CD14-positive monocyte (primary cell): Measurements from ENCODE around the gene C1orf146. TPM values are rescaled to one million over a fixed set of nuclear protein-coding genes. Genes with fewer than 3 reads are reported as not detected.

Experiments
- DNase-seq, 3 donors: peaks; one replicate each; pipeline ENCODE4 v3.0.0-alpha.2; 2011 to 2022
- H2AFZ ChIP-seq: 2 replicates; pipeline ENCODE4 v1.6.0; 2012; ENCODE audit warnings: mild to moderate bottlenecking, low read depth, low read length, inconsistent platforms; ENCODE audit not compliant: insufficient read depth, poor library complexity, severe bottlenecking
- H3K27ac ChIP-seq, 2 donors: 1 replicate in 1 of 2; 2 replicates in 1 of 2; pipeline ENCODE4 v1.5.1; 2012 to 2013; ENCODE audit warnings: low read length in 2 of 2, control low read depth in 1 of 2, inconsistent platforms in 1 of 2, low read depth in 1 of 2, mild to moderate bottlenecking in 1 of 2
- H3K27me3 ChIP-seq, 2 donors: one replicate each; pipeline versions ENCODE4 v1.6.0 to v1.6.1; 2011 to 2013; ENCODE audit warnings: low read length in 2 of 2; ENCODE audit not compliant: control insufficient read depth in 2 of 2, insufficient read depth in 2 of 2
- H3K36me3 ChIP-seq, 2 donors: replicated peaks in 1 of 2; 1 replicate in 1 of 2; 2 replicates in 1 of 2; pipeline versions ENCODE4 v1.5.1 to v1.6.1; 2012 to 2013; ENCODE audit warnings: low read length in 2 of 2, control low read depth in 1 of 2, inconsistent platforms in 1 of 2, mild to moderate bottlenecking in 1 of 2; ENCODE audit not compliant: insufficient read depth in 2 of 2, control insufficient read depth in 1 of 2
- H3K4me1 ChIP-seq, 2 donors: 1 replicate in 1 of 2; 2 replicates in 1 of 2; pipeline versions ENCODE4 v1.5.1 to v1.6.1; 2012 to 2013; ENCODE audit warnings: low read length in 2 of 2, control low read depth in 1 of 2, inconsistent platforms in 1 of 2, mild to moderate bottlenecking in 1 of 2, moderate library complexity in 1 of 2; ENCODE audit not compliant: insufficient read depth in 2 of 2, control insufficient read depth in 1 of 2
- H3K4me2 ChIP-seq: replicated peaks from 2 replicates; pipeline ENCODE3; 2012; ENCODE audit warnings: low read length, moderate library complexity, mild to moderate bottlenecking; ENCODE audit not compliant: poor library complexity, severe bottlenecking; ENCODE audit errors: extremely low read depth
- H3K4me3 ChIP-seq, 3 experiments: fragments of 200-600 bp in 1 of 3; sonication (generic) in 1 of 3; replicated peaks in 1 of 3; 1 replicate in 2 of 3; 2 replicates in 1 of 3; pipeline ENCODE4 v1.5.1; 2011 to 2013; ENCODE audit warnings: low read length in 3 of 3, mild to moderate bottlenecking in 3 of 3, control low read depth in 2 of 3, low read depth in 2 of 3, inconsistent platforms in 1 of 3, moderate library complexity in 1 of 3
- H3K79me2 ChIP-seq: 2 replicates; pipeline ENCODE4 v1.6.0; 2012; ENCODE audit warnings: mild to moderate bottlenecking, control low read depth, inconsistent platforms, low read length, moderate library complexity; ENCODE audit not compliant: insufficient read depth
- H3K9ac ChIP-seq: 2 replicates; pipeline ENCODE4 v1.6.0; 2017; ENCODE audit warnings: low read length, mild to moderate bottlenecking; ENCODE audit not compliant: insufficient read depth, poor library complexity, severe bottlenecking
- H3K9me3 ChIP-seq, 2 donors: replicated peaks in 1 of 2; 1 replicate in 1 of 2; 2 replicates in 1 of 2; pipeline versions ENCODE4 v1.5.1 to v1.6.1; 2012 to 2013; ENCODE audit warnings: low read length in 2 of 2, control low read depth in 1 of 2; ENCODE audit not compliant: control insufficient read depth in 1 of 2, insufficient read depth in 1 of 2
- H4K20me1 ChIP-seq: 2 replicates; pipeline ENCODE4 v1.6.0; 2012; ENCODE audit warnings: mild to moderate bottlenecking, low read length, control low read depth, moderate library complexity; ENCODE audit not compliant: insufficient read depth
- H3K27ac Mint-ChIP-seq, 7 donors: one replicate each; pipeline ENCODE4 v1.8.0; 2020; ENCODE audit warnings: mild to moderate bottlenecking in 7 of 7, mixed read lengths in 7 of 7, moderate library complexity in 6 of 7, inconsistent platforms in 2 of 7
- H3K27me3 Mint-ChIP-seq, 3 donors: one replicate each; pipeline ENCODE4 v1.8.0; 2021 to 2022; ENCODE audit warnings: low read depth in 3 of 3, mild to moderate bottlenecking in 3 of 3, mixed read lengths in 3 of 3, moderate library complexity in 3 of 3, inconsistent platforms in 1 of 3
- H3K36me3 Mint-ChIP-seq, 2 donors: one replicate each; pipeline ENCODE4 v1.8.0; 2020; ENCODE audit warnings: mixed read lengths in 2 of 2, inconsistent platforms in 1 of 2, mild to moderate bottlenecking in 1 of 2
- H3K4me1 Mint-ChIP-seq: one replicate; pipeline ENCODE4 v1.8.0; 2020; ENCODE audit warnings: mild to moderate bottlenecking, mixed read lengths
- H3K4me3 Mint-ChIP-seq, 2 donors: one replicate each; pipeline ENCODE4 v1.8.0; 2020; ENCODE audit warnings: mild to moderate bottlenecking in 2 of 2, mixed read lengths in 2 of 2, moderate library complexity in 1 of 2
- H3K9me3 Mint-ChIP-seq, 7 donors: one replicate each; pipeline ENCODE4 v1.8.0; 2020 to 2022; ENCODE audit warnings: mixed read lengths in 7 of 7, mild to moderate bottlenecking in 6 of 7, moderate library complexity in 6 of 7, inconsistent platforms in 2 of 7
- WGBS: methylation state at CpG from one replicate; pipeline ENCODE4 v1.1.5; 2013; ENCODE audit warnings: missing lambda C conversion rate; ENCODE audit not compliant: insufficient coverage; 5-methylcytosine and 5-hydroxymethylcytosine counted together
- intact Hi-C, 2 donors: fragments of 100-400 bp; cut with micrococcal nuclease; formaldehyde crosslinking; loops; one replicate each; pipeline versions ENCODE4 v1.15.0 to v1.15.1; 2023
- polyA plus RNA-seq, 3 donors: library from polyadenylated mRNA; depleted of rRNA in 1 of 3; unstranded in 2 of 3; stranded (reverse) in 1 of 3; fragments of 300-500 nt in 2 of 3; fragments of >200 nt in 1 of 3; fragmentation: Illumina TruSeq in 2 of 3; gene quantifications; 1 replicate in 2 of 3; 2 replicates in 1 of 3; pipeline ENCODE4 v1.2.3, GENCODE V29; 2012 to 2021
- TF ChIP-seq, protein P1 (sequence below): fragments of 200-600 bp; IDR thresholded peaks from one replicate; pipeline ENCODE4 v1.8.0; 2022; ENCODE audit warnings: antibody characterized with exemption, mild to moderate bottlenecking

The C1orf146 gene
- polyA plus RNA-seq, 3 donors = not detected

DNA sequence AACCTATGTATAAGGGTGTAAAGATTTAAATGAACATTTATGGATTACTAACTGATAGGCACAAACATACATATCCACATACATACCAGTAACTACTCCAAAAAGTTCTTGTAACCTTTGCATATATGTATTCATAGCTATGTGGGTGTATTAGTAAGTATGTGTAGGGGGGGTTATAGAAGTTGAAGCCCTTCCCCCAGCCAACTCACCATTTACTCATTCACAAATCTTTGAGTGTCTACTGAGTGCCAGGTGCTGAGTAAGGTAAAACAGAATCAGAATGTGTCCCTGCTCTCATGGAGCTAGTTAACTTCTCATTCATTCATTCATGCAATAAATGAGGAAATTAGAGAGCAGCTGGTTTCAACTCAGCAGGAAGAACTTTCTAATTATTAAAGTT is 1.3 kb downstream of the C1orf146 start:
- Histone ChIP-seq H3K79me2 (no peaks in the 10 kb centered on the region), H3K27ac (no peak overlapping the region), H3K4me2 (no peak overlapping the region), H3K9ac (no peak overlapping the region), H2AFZ (no peak overlapping the region), H3K4me3 (no peak overlapping the region), H3K4me1 (no peaks in the 10 kb centered on the region), H3K36me3 (no peaks in the 10 kb centered on the region), H3K9me3 (peaks cover 0 to 9% of the 10 kb centered on the region in 2 donors), H4K20me1 (no peaks in the 10 kb centered on the region), H3K27me3 (no peaks in the 10 kb centered on the region)
- intact Hi-C loops = no loop called here
- TF ChIP-seq, protein P1, sequence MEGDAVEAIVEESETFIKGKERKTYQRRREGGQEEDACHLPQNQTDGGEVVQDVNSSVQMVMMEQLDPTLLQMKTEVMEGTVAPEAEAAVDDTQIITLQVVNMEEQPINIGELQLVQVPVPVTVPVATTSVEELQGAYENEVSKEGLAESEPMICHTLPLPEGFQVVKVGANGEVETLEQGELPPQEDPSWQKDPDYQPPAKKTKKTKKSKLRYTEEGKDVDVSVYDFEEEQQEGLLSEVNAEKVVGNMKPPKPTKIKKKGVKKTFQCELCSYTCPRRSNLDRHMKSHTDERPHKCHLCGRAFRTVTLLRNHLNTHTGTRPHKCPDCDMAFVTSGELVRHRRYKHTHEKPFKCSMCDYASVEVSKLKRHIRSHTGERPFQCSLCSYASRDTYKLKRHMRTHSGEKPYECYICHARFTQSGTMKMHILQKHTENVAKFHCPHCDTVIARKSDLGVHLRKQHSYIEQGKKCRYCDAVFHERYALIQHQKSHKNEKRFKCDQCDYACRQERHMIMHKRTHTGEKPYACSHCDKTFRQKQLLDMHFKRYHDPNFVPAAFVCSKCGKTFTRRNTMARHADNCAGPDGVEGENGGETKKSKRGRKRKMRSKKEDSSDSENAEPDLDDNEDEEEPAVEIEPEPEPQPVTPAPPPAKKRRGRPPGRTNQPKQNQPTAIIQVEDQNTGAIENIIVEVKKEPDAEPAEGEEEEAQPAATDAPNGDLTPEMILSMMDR = no peak
- Mint-ChIP-seq H3K4me1 (no peaks in the 10 kb centered on the region), H3K27me3 (peaks cover 0 to 2% (median 0%) of the 10 kb centered on the region in 3 donors), H3K27ac (no peak overlapping the region), H3K4me3 (no peak overlapping the region), H3K36me3 (no peaks in the 10 kb centered on the region), H3K9me3 (peaks cover 2 to 16% (median 4%) of the 10 kb centered on the region in 7 donors)
- DNase-seq = no peak

DNA sequence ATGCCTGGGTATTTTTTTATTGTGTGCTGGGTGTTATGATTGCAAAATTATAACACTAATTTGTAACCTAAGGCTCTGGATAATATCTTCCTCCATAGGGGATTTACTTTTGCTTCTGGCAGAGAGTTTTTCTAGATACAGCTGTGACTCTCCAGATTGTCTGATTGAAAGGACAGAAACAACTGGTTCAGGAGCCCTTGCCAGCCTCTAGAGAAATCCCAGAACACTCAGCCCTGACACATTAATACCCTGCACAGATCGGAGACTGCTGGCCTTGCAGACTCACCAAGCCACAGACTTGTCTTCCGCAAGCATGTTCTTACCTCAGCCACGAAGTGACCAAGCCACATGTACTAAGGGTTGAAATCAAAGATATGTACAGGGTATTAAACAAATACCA is 10.7 kb downstream of the C1orf146 start:
- Histone ChIP-seq H3K4me1 (no peaks in the 10 kb centered on the region), H3K36me3 (no peaks in the 10 kb centered on the region), H4K20me1 (no peaks in the 10 kb centered on the region), H3K4me2 (no peak overlapping the region), H3K79me2 (no peaks in the 10 kb centered on the region), H3K27me3 (no peaks in the 10 kb centered on the region), H2AFZ (no peak overlapping the region), H3K27ac (no peak overlapping the region), H3K4me3 (no peak overlapping the region), H3K9ac (no peak overlapping the region), H3K9me3 (no peaks in the 10 kb centered on the region)
- H3K27me3 Mint-ChIP-seq = peaks cover 0 to 2% (median 0%) of the 10 kb centered on the region in 3 donors
- no peaks in the 10 kb centered on the region for H3K36me3 Mint-ChIP-seq
- no peak overlapping the region for H3K4me3 Mint-ChIP-seq
- no CpG with 5 or more reads among the region's 3 CpGs for WGBS
- TF ChIP-seq, protein P1 = no peak
- DNase-seq = no peak
- H3K27ac Mint-ChIP-seq = no peak overlapping the region
- intact Hi-C loops = no loop called here
- no peaks in the 10 kb centered on the region for H3K4me1 Mint-ChIP-seq
- peaks cover 0 to 6% (median 1%) of the 10 kb centered on the region in 7 donors for H3K9me3 Mint-ChIP-seq
